Parathyroid adenoma (tissue), 2 donors: ENCODE measurements around the gene SATL1.

ENCODE experiments used
- H2AFZ ChIP-seq: fragments of 300-600 bp; sonication (generic); one replicate; pipeline ENCODE4 v1.7.0; 2017; ENCODE audit warnings: antibody characterized with exemption, mild to moderate bottlenecking
- H3K27ac ChIP-seq: fragments of 300-600 bp; sonication (generic); one replicate; pipeline ENCODE4 v1.7.0; 2017
- H3K27me3 ChIP-seq: fragments of 300-600 bp; sonication (generic); one replicate; pipeline ENCODE4 v1.7.0; 2017; ENCODE audit warnings: low read length; ENCODE audit not compliant: control insufficient read depth, insufficient read depth
- H3K36me3 ChIP-seq: fragments of 300-600 bp; sonication (generic); one replicate; pipeline ENCODE4 v1.7.0; 2017; ENCODE audit warnings: low read length; ENCODE audit not compliant: control insufficient read depth, insufficient read depth
- H3K4me1 ChIP-seq: fragments of 300-600 bp; sonication (generic); one replicate; pipeline ENCODE4 v1.7.0; 2017; ENCODE audit warnings: control low read depth
- H3K4me2 ChIP-seq: fragments of 300-600 bp; sonication (generic); one replicate; pipeline ENCODE4 v1.7.0; 2017; ENCODE audit warnings: low read length
- H3K4me3 ChIP-seq: fragments of 300-600 bp; sonication (generic); one replicate; pipeline ENCODE4 v1.7.0; 2017; ENCODE audit warnings: low read depth, low read length
- H3K79me2 ChIP-seq: fragments of 300-600 bp; sonication (generic); one replicate; pipeline ENCODE4 v1.7.0; 2017; ENCODE audit warnings: control low read depth
- H3K9ac ChIP-seq: fragments of 300-600 bp; sonication (generic); one replicate; pipeline ENCODE4 v1.7.0; 2017; ENCODE audit warnings: mild to moderate bottlenecking
- H3K9me3 ChIP-seq: fragments of 300-600 bp; sonication (generic); one replicate; pipeline ENCODE4 v1.7.0; 2017; ENCODE audit warnings: low read length; ENCODE audit not compliant: control insufficient read depth
- TF ChIP-seq, protein P1 (sequence below): fragments of 300-600 bp; sonication (generic); IDR thresholded peaks from one replicate; pipeline ENCODE4 v1.7.0; 2017; ENCODE audit warnings: antibody characterized with exemption, mild to moderate bottlenecking
- donor health status: primary hyperparathyroidism.

Gene SATL1

GRCh38 chrX:85223359-85223758 is 20.2 kb downstream of the SATL1 start:
- H3K36me3 ChIP-seq: no peaks in the 10 kb centered on the region
- no peaks in the 10 kb centered on the region for H3K9me3 ChIP-seq
- H3K4me3 ChIP-seq: no peak overlapping the region
- H3K27me3 ChIP-seq: no peaks in the 10 kb centered on the region
- H2AFZ ChIP-seq: no peak overlapping the region
- H3K79me2 ChIP-seq: no peaks in the 10 kb centered on the region
- TF ChIP-seq, protein P1, sequence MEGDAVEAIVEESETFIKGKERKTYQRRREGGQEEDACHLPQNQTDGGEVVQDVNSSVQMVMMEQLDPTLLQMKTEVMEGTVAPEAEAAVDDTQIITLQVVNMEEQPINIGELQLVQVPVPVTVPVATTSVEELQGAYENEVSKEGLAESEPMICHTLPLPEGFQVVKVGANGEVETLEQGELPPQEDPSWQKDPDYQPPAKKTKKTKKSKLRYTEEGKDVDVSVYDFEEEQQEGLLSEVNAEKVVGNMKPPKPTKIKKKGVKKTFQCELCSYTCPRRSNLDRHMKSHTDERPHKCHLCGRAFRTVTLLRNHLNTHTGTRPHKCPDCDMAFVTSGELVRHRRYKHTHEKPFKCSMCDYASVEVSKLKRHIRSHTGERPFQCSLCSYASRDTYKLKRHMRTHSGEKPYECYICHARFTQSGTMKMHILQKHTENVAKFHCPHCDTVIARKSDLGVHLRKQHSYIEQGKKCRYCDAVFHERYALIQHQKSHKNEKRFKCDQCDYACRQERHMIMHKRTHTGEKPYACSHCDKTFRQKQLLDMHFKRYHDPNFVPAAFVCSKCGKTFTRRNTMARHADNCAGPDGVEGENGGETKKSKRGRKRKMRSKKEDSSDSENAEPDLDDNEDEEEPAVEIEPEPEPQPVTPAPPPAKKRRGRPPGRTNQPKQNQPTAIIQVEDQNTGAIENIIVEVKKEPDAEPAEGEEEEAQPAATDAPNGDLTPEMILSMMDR: no peak
- no peak overlapping the region for H3K9ac ChIP-seq
- no peak overlapping the region for H3K4me2 ChIP-seq
- H3K27ac ChIP-seq: no peak overlapping the region
- no peaks in the 10 kb centered on the region for H3K4me1 ChIP-seq

- no peak overlapping the region for H3K27ac ChIP-seq
- no peaks in the 10 kb centered on the region for H3K4me1 ChIP-seq
Observed at GRCh38 chrX:85221361-85221760, 22.2 kb downstream of the SATL1 start.

DNA sequence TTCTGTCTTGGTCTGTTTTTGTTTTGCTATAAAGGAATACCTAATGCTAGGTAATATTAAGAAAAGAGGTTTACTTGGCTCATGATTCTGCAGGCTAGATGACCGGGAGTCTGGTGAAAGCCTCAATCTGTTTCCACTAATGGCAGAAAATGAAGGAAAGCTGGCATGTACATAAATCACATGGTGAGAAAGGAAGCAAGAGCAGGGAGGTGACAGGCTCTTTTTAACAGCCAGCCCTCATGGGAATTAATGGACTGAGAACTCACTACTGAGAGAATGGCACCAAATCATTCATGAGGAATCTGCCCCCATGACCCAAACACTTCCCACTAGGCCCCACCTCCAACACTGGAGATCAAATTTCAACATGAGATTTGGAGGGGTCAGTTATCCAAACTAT is 27.6 kb downstream of the SATL1 start:
- no peaks in the 10 kb centered on the region for H3K9me3 ChIP-seq
- no peaks in the 10 kb centered on the region for H3K79me2 ChIP-seq
- no peaks in the 10 kb centered on the region for H3K4me1 ChIP-seq
- TF ChIP-seq, protein P1: no peak
- no peak overlapping the region for H3K4me2 ChIP-seq
- H3K27me3 ChIP-seq: no peaks in the 10 kb centered on the region
- H3K9ac ChIP-seq: no peak overlapping the region
- no peaks in the 10 kb centered on the region for H3K36me3 ChIP-seq
- no peak overlapping the region for H3K27ac ChIP-seq
- no peak overlapping the region for H3K4me3 ChIP-seq
- no peak overlapping the region for H2AFZ ChIP-seq

More at GRCh38 chrX:85221361-85221760, 22.2 kb downstream of the SATL1 start:
- Histone ChIP-seq H3K36me3 (no peaks in the 10 kb centered on the region), H3K79me2 (no peaks in the 10 kb centered on the region), H3K27me3 (no peaks in the 10 kb centered on the region), H2AFZ (no peak overlapping the region), H3K9me3 (no peaks in the 10 kb centered on the region), H3K4me3 (no peak overlapping the region), H3K9ac (no peak overlapping the region), H3K4me2 (no peak overlapping the region)
- TF ChIP-seq, protein P1: no peak

DNA sequence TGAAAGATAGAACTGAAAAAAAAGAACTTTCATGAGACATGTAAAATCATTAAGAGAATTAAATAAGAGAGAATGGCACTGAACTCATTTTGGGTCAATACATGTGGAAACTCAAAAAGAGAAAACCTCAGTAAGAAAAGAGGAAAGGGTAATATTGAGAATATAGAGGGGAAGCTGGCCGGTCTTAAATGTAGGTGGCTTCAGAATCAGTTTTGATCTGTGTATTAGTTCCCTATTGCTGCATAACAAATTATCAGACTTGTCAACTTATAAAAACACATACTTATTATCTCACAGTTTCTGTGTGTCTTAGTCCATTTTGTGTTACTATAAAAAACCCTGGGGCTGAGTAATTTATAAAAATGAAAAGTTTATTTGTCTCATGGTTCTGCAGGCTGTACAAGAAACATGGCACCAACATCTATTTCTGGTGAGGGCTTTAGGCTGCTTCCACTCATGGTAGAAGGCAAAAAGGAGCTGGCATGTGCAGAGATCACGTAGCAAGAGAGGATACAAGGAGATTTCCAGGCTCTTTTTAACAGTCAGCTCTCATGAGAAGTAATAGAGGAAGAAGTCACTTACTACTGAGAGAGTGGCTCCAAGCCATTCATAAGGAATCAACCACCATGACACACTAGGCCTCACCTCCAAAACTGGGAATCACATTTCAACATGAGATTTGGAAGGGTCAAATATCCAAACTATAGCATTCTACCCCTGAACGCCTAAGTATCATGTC is 29.6 kb downstream of the SATL1 start:
- no peaks in the 10 kb centered on the region for H3K79me2 ChIP-seq
- H3K27me3 ChIP-seq: no peaks in the 10 kb centered on the region
- no peak overlapping the region for H2AFZ ChIP-seq
- no peak overlapping the region for H3K9ac ChIP-seq
- H3K4me3 ChIP-seq: no peak overlapping the region
- H3K36me3 ChIP-seq: no peaks in the 10 kb centered on the region
- no peaks in the 10 kb centered on the region for H3K4me1 ChIP-seq
- no peak overlapping the region for H3K4me2 ChIP-seq
- H3K27ac ChIP-seq: no peak overlapping the region
- TF ChIP-seq, protein P1: no peak
- no peaks in the 10 kb centered on the region for H3K9me3 ChIP-seq

GRCh38 chrX:85203461-85203970 is 40.1 kb downstream of the SATL1 start:
- no peaks in the 10 kb centered on the region for H3K4me1 ChIP-seq
- no peak overlapping the region for H3K27ac ChIP-seq
- no peak overlapping the region for H3K9ac ChIP-seq
- H3K36me3 ChIP-seq: no peaks in the 10 kb centered on the region
- H3K4me2 ChIP-seq: no peak overlapping the region
- H3K9me3 ChIP-seq: no peaks in the 10 kb centered on the region
- H3K4me3 ChIP-seq: no peak overlapping the region
- TF ChIP-seq, protein P1: no peak
- no peaks in the 10 kb centered on the region for H3K27me3 ChIP-seq
- no peaks in the 10 kb centered on the region for H3K79me2 ChIP-seq
- H2AFZ ChIP-seq: no peak overlapping the region
